ENCODE results near the gene WNT2B.
A peak's percentile ranks its signal among the peaks of the same experiment; 100 is the strongest.

Gene WNT2B

GRCh38 chr1:112575154-112575804 is 66.5 kb downstream of the WNT2B start:
- peak; percentile 45 for DNase-seq (ENCODE audit: low spot score)

DNA sequence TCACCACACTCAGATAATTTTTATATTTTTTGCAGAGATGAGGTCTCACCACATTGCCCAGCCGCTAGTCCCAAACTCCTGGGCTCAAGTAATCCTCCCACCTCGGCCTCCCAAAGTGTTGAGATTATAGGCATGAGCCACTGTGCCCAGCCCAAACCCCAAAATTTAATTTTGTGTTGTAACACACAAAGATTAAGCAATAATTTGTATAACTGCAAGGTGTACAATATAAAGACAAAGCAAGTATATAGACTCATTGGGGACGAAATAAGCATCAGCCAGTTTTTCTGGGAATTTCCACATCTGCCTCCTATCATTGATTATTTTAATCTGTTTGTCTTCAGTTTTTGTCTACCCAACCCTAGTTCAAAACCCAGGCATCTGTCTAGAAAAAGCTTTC is 67.5 kb downstream of the WNT2B start:
- DNase-seq (ENCODE audit: low spot score), result no peak
